ENCODE measurements around the gene GAL3ST2. TPM values are rescaled to one million over a fixed set of nuclear protein-coding genes. Genes with fewer than 3 reads are reported as not detected.

Gene GAL3ST2
- total RNA-seq, 4 donors from 2014 or later, result 50.8 to 364 (median 76.0) TPM

DNA sequence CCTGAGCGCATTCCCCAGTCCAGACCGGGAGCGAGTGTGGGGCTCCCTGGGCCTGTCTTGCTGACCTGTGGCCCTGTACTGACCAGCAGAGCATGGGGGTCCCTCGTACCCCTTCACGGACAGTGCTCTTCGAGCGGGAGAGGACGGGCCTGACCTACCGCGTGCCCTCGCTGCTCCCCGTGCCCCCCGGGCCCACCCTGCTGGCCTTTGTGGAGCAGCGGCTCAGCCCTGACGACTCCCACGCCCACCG, 37.7 kb downstream of the GAL3ST2 start:
- DNase-seq, result peak; percentile 7
- WGBS, 2 donors (ENCODE audit: low coverage in 1 of 2), result 91% methylated on average over 17 of the region's 17 CpGs; no CpG with 5 or more reads in 1 of the 2 donors
- in situ Hi-C loops (cut with MboI; ENCODE audit: low pct_ligation_motif_present in 1 of 4, low pct_unique_long_range_greater_than_20kb in 1 of 4, low sequenced_read_pairs in 3 of 4), result no loop called here

GRCh38 chr2:241814643-241815476, 38.2 kb downstream of the GAL3ST2 start:
- Histone ChIP-seq H3K27me3 (no peaks in the 10 kb centered on the region), H3K4me1 (peaks cover 4 to 21% (median 15%) of the 10 kb centered on the region in 4 donors), H3K27ac (no peak overlapping the region), H3K9me3 (no peaks in the 10 kb centered on the region), H3K4me3 (no peak overlapping the region), H3K36me3 (no peaks in the 10 kb centered on the region)
- WGBS, 2 donors (ENCODE audit: low coverage in 1 of 2), result 79 to 95% methylated on average over 4 to 44 of the region's 52 CpGs
- in situ Hi-C loops (cut with MboI; ENCODE audit: low pct_ligation_motif_present in 1 of 4, low pct_unique_long_range_greater_than_20kb in 1 of 4, low sequenced_read_pairs in 3 of 4), result no loop called here
- no peak for DNase-seq
- intact Hi-C loops (cut with DNase I; ENCODE audit: low total_unique reads), result no loop called here
- TF ChIP-seq POLR2AphosphoS5 (IDR thresholded peaks at IDR 0.05) (no peak), POLR2A (IDR thresholded peaks at IDR 0.05) (no peak), EP300 (IDR thresholded peaks at IDR 0.05; ENCODE audit: low read depth) (no peak)
- TF ChIP-seq, protein P1, sequence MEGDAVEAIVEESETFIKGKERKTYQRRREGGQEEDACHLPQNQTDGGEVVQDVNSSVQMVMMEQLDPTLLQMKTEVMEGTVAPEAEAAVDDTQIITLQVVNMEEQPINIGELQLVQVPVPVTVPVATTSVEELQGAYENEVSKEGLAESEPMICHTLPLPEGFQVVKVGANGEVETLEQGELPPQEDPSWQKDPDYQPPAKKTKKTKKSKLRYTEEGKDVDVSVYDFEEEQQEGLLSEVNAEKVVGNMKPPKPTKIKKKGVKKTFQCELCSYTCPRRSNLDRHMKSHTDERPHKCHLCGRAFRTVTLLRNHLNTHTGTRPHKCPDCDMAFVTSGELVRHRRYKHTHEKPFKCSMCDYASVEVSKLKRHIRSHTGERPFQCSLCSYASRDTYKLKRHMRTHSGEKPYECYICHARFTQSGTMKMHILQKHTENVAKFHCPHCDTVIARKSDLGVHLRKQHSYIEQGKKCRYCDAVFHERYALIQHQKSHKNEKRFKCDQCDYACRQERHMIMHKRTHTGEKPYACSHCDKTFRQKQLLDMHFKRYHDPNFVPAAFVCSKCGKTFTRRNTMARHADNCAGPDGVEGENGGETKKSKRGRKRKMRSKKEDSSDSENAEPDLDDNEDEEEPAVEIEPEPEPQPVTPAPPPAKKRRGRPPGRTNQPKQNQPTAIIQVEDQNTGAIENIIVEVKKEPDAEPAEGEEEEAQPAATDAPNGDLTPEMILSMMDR (IDR thresholded peaks at IDR 0.05), result no peak

More for the DNA sequence above, 37.7 kb downstream of the GAL3ST2 start:
- H3K27ac ChIP-seq, result no peak overlapping the region
- no peaks in the 10 kb centered on the region for H3K9me3 ChIP-seq
- peaks cover 4 to 21% (median 16%) of the 10 kb centered on the region in 4 donors for H3K4me1 ChIP-seq
- H3K36me3 ChIP-seq, result no peaks in the 10 kb centered on the region
- H3K27me3 ChIP-seq, result no peaks in the 10 kb centered on the region
- H3K4me3 ChIP-seq, result no peak overlapping the region
- intact Hi-C loops (cut with DNase I; ENCODE audit: low total_unique reads), result no loop called here
- TF ChIP-seq POLR2A (IDR thresholded peaks at IDR 0.05), result no peak
- TF ChIP-seq, protein P1 (IDR thresholded peaks at IDR 0.05), result no peak
- no peak for TF ChIP-seq POLR2AphosphoS5 (IDR thresholded peaks at IDR 0.05)
- no peak for TF ChIP-seq EP300 (IDR thresholded peaks at IDR 0.05; ENCODE audit: low read depth)

- Histone ChIP-seq H3K27ac (no peak overlapping the region), H3K36me3 (no peaks in the 10 kb centered on the region), H3K4me3 (no peak overlapping the region), H3K9me3 (no peaks in the 10 kb centered on the region), H3K27me3 (peaks cover under 1% of the 10 kb centered on the region), H3K4me1 (peaks cover 4 to 21% (median 14%) of the 10 kb centered on the region in 4 donors)
- no peak for DNase-seq
- intact Hi-C loops (cut with DNase I; ENCODE audit: low total_unique reads), result no loop called here
- in situ Hi-C loops (cut with MboI; ENCODE audit: low pct_ligation_motif_present in 1 of 4, low pct_unique_long_range_greater_than_20kb in 1 of 4, low sequenced_read_pairs in 3 of 4), result no loop called here
- 41 to 83% methylated on average over 3 to 47 of the region's 48 CpGs for WGBS, 2 donors (ENCODE audit: low coverage in 1 of 2)
- TF ChIP-seq, protein P1 (IDR thresholded peaks at IDR 0.05), result no peak
- TF ChIP-seq POLR2A (IDR thresholded peaks at IDR 0.05), result no peak
These were observed 39.1 kb downstream of the GAL3ST2 start for GRCh38 chr2:241815477-241816430.

DNA sequence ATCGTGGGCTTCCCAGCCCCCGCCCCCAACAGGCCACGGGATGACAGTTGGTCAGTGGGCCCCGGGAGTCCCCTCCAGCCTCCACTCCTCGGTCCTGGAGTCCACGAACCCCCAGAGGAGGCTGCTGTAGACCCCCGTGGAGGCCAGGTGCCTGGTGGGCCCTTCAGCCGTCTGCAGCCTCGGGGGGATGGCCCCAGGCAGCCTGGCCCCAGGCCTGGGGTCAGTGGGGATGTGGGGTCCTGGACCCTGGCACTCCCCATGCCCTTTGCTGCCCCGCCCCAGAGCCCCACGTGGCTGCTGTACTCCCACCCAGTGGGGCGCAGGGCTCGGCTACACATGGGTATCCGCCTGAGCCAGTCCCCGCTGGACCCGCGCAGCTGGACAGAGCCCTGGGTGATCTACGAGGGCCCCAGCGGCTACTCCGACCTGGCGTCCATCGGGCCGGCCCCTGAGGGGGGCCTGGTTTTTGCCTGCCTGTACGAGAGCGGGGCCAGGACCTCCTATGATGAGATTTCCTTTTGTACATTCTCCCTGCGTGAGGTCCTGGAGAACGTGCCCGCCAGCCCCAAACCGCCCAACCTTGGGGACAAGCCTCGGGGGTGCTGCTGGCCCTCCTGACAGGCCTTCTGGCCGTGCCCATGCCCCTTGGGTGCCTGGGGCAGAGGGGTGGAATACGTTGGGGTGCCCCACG, 40.0 kb downstream of the GAL3ST2 start:
- intact Hi-C loops (cut with DNase I; ENCODE audit: low total_unique reads), result no loop called here
- no peaks in the 10 kb centered on the region for H3K36me3 ChIP-seq
- H3K4me1 ChIP-seq, result peaks cover 4 to 21% (median 12%) of the 10 kb centered on the region in 4 donors
- no peak overlapping the region for H3K27ac ChIP-seq
- peaks cover 3% of the 10 kb centered on the region for H3K27me3 ChIP-seq
- in situ Hi-C loops (cut with MboI; ENCODE audit: low pct_ligation_motif_present in 1 of 4, low pct_unique_long_range_greater_than_20kb in 1 of 4, low sequenced_read_pairs in 3 of 4), result no loop called here
- H3K4me3 ChIP-seq, result no peak overlapping the region
- no peak for TF ChIP-seq EP300 (IDR thresholded peaks at IDR 0.05; ENCODE audit: low read depth)
- TF ChIP-seq POLR2AphosphoS5 (IDR thresholded peaks at IDR 0.05), result no peak
- no peak for TF ChIP-seq POLR2A (IDR thresholded peaks at IDR 0.05)
- TF ChIP-seq, protein P1 (IDR thresholded peaks at IDR 0.05), result no peak
- 74% methylated on average over 26 of the region's 33 CpGs; no CpG with 5 or more reads in 1 of the 2 donors for WGBS, 2 donors (ENCODE audit: low coverage in 1 of 2)
- no peaks in the 10 kb centered on the region for H3K9me3 ChIP-seq
- no peak for DNase-seq
